A549 (cell line): ENCODE data around the gene AAMDC.

Experiments used
- CHD2 ChIP-seq: fragments of 150-350 bp; IDR thresholded peaks from 2 replicates; pipeline ENCODE4 v1.6.1; 2014; ENCODE audit warnings: low read length; ENCODE audit not compliant: partially characterized antibody
- CTCF ChIP-seq: fragments of >200 bp; sonication (Bioruptor Twin); formaldehyde crosslinking; IDR thresholded peaks from 3 replicates; pipeline ENCODE4 v1.5.1; 2016
- EP300 ChIP-seq, 2 experiments: fragments of >200 bp; sonication (Bioruptor Twin); formaldehyde crosslinking; IDR thresholded peaks; 2 replicates in 1 of 2; 3 replicates in 1 of 2; pipeline ENCODE4 v1.6.1; 2016 to 2017
- MYC ChIP-seq: IDR thresholded peaks from 2 replicates; pipeline ENCODE4 v1.6.1; 2012; ENCODE audit warnings: mild to moderate bottlenecking, inconsistent platforms, low read length, improper control_type of control experiment, borderline replicate concordance

GRCh38 chr11:77871855-77872254 is 50.9 kb downstream of the AAMDC start:
- no peak for TF ChIP-seq MYC
- TF ChIP-seq CTCF = no peak
- no peak for TF ChIP-seq EP300 (IDR thresholded peaks at IDR 0.05)
- TF ChIP-seq CHD2 = no peak
